Amygdala (tissue), 56 donors: ENCODE measurements around the gene TJP2.
A peak's percentile ranks its signal among the peaks of the same experiment; 100 is the strongest.

Experiments used
- DNase-seq, 56 donors: peaks; one replicate each; lab custom pipeline; 2025; lab: John Stamatoyannopoulos, UW

Gene TJP2

GRCh38 chr9:69218166-69218565, 44.1 kb downstream of the TJP2 start:
- peak in 2 of 56 donors; percentile 8 to 27 for DNase-seq

- no peak for DNase-seq
Observed at GRCh38 chr9:69221036-69221435, 47.0 kb downstream of the TJP2 start.

- no peak for DNase-seq
Observed at GRCh38 chr9:69222970-69223369, 48.9 kb downstream of the TJP2 start.

GRCh38 chr9:69223605-69224004, 49.5 kb downstream of the TJP2 start:
- DNase-seq: peak in 9 of 56 donors; percentile 2 to 51 (median 20)

GRCh38 chr9:69229367-69229766, 55.3 kb downstream of the TJP2 start:
- DNase-seq: no peak

GRCh38 chr9:69232135-69232534, 58.1 kb downstream of the TJP2 start:
- DNase-seq: no peak

- DNase-seq: no peak
Observed at GRCh38 chr9:69234683-69235082, 60.6 kb downstream of the TJP2 start.

- DNase-seq: no peak
Observed at GRCh38 chr9:69236188-69236587, 62.1 kb downstream of the TJP2 start.

- DNase-seq: no peak
Observed at GRCh38 chr9:69237702-69238295, 63.7 kb downstream of the TJP2 start.

GRCh38 chr9:69243116-69243515, 69.0 kb downstream of the TJP2 start:
- DNase-seq: no peak

- no peak for DNase-seq
Observed at GRCh38 chr9:69246629-69247028, 72.6 kb downstream of the TJP2 start.

- no peak for DNase-seq
Observed at GRCh38 chr9:69248005-69248404, 73.9 kb downstream of the TJP2 start.

GRCh38 chr9:69249337-69249736, 75.3 kb downstream of the TJP2 start:
- DNase-seq: no peak

- DNase-seq: no peak
Observed at GRCh38 chr9:69250681-69251080, 76.6 kb downstream of the TJP2 start.

GRCh38 chr9:69252436-69252835, 78.4 kb downstream of the TJP2 start:
- no peak for DNase-seq

GRCh38 chr9:69253057-69253456, 79.0 kb downstream of the TJP2 start:
- DNase-seq: no peak

- peak in 47 of 56 donors; percentile 8 to 84 (median 40) for DNase-seq
Observed at GRCh38 chr9:69254223-69254622, 80.1 kb downstream of the TJP2 start.

GRCh38 chr9:69255591-69255990, 81.5 kb downstream of the TJP2 start:
- no peak for DNase-seq

GRCh38 chr9:69258551-69258950, 84.5 kb downstream of the TJP2 start:
- no peak for DNase-seq

GRCh38 chr9:69260161-69260560, 86.1 kb downstream of the TJP2 start:
- DNase-seq: no peak

- DNase-seq: no peak
Observed at GRCh38 chr9:69261636-69262035, 87.6 kb downstream of the TJP2 start.

- DNase-seq: peak in 1 of 56 donors; percentile 2
Observed at GRCh38 chr9:69264526-69264925, 90.4 kb downstream of the TJP2 start.

GRCh38 chr9:69265891-69266290, 91.8 kb downstream of the TJP2 start:
- DNase-seq: no peak
